GM19324 (cell line): ENCODE data around the gene SAMD11.

Source experiments
- ATAC-seq: cut with Tn5 transposase; IDR thresholded peaks from one replicate; pipeline ENCODE4 v1.9.1; 2021; ENCODE audit warnings: mild to moderate bottlenecking, moderate library complexity; ENCODE audit not compliant: unreplicated experiment, low FRiP score

The SAMD11 gene

DNA sequence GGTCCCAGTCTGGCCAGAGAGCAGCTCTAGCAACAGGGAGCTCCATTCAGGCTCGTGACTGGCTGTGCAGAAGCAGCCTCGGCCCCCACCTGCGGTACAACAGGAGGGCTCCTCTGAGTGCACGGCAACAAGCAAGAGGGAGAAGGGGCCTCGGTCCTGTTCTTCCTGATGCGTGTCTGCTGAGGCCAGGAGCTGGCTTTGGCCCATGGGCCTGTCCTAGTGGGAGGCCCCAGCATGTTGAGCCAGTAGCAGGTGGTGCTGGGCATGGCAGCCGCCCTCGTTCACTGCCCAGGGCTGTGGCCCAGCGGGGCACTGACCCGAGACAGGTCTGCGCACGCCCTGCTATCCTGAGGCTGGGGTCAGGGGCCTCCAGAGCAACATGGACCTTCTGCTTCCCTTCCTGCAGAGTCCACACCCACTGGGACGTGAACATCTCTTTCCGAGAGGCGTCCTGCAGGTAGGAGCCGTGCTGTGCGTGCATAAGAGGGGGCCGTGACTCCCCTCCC is 7.0 kb downstream of the SAMD11 start:
- no peak for ATAC-seq

DNA sequence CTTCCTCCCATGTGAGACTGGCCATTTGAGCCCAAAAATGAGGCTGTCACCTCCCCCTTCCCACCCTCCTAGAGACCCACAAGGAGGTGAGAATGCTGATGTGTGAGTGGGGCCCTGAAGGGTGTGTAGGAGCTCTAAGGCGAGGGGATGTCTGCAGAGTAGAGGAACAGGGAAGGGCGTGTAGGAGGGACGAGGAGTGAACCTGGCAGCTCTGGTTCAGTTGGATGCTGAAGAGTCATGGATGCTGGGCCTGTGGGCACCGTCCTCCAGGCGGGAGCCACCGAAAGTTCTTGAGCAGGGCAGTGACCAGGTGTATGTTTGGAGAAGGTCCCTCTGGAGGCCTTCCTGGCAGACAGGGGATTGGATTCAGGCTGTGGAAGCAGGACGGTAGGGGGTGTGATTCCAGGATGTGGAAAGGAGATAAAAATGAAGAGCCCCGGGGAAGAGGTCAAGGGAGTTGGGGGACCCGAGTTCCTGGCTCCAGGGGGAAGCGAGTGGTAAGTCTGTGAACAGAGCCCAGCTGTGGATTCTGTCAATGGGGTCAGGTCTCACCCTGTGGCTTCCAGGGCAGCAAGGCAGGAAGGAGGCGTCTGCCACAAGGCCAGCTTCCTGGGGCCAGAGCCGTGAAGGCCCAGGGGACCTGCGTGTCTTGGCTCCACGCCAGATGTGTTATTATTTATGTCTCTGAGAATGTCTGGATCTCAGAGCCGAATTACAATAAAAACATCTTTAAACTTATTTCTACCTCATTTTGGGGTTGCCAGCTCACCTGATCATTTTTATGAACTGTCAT is 7.9 kb downstream of the SAMD11 start:
- ATAC-seq, result no peak

GRCh38 chr1:932173-932510 is 8.4 kb downstream of the SAMD11 start:
- ATAC-seq, result no peak

GRCh38 chr1:932776-933602 is 9.3 kb downstream of the SAMD11 start:
- ATAC-seq, result no peak

- ATAC-seq, result no peak
Observed at GRCh38 chr1:933603-933940, 9.8 kb downstream of the SAMD11 start.

DNA sequence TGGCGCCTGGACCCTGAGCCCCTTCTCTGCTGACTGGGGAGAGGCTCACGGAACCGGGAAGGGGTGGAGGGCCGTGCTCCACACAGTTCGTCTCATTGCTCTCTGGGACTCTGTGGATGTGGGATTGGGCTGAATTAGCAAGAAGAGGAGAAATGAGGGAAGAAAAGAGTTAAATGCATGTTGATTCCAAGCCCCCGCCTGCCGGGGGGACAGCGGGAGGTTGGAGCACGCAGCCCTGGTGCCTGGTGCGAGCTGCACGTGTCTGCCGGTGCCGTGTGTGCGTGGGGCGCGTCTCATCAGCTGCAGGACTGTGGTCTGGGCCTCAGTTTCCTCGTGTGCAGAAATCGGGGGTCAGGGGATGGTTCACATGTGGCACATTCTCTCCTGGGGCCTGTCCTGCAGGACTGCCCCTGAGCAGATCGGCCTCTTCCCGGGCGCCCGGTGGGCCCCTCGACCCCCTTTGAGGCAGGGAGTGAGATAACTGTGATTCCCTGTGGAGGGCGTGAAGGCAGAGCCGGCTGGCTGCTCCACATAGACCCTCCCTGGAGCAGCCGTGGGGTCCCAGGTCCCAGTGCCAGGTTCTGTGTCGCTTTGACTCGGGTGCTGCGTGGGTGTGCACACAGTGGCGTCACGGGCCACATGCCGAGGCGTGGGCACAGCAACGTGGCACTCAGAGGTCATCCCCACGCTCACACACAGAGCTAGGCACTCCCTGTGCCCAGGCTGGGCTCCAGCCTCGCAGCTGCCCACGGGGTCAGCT is 11.4 kb downstream of the SAMD11 start:
- ATAC-seq, result no peak

DNA sequence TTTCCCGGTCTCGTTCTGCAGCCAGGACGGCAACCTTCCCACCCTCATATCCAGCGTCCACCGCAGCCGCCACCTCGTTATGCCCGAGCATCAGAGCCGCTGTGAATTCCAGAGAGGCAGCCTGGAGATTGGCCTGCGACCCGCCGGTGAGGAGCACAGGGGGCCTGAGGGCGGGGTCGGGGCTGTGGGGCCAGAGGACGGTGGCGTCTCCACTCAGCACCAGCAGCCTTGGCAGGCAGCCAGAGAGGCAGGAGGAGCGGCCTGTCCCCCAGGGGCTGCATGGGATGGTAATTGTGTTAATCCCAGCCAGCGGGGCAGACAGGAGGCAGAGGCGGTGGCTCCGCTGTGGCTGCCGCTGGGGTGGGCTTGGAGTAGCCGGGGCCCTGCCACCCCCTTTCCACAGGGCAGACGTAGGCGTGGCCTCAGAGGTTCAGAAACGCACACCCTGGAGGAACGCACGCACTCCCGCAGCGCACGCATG is 12.1 kb downstream of the SAMD11 start:
- no peak for ATAC-seq

GRCh38 chr1:936348-937264 is 12.9 kb downstream of the SAMD11 start:
- no peak for ATAC-seq

- ATAC-seq, result no peak
Observed at GRCh38 chr1:937521-937920, 13.8 kb downstream of the SAMD11 start.

DNA sequence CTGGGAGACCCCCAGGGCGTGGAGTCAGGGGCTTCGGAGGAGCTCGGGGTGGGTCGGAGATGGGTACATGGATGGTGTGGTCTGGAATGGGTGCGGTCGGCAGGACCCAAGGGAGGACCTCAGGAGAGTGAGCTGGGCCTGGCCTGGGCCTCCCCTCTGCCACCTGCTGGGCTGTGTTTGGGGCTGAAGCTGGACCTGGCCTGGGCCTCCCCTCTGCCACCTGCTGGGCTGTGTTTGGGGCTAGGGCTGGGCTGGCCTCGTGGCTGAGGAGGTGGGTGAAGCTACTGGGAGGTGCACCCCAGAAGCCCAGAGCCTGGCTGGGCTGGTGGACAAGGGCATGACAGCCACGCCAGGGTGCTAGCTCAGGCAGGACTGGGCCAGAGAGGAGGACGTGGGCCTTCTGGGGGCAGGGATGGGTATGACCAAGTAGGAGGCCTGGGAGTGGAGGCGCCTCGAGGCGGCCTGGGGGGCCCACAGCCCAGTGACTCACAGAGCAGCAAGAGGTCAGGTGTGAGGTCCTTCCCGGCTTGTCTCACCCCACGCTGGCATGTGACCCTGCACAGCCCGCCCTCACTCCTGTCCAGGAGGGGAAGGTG is 14.5 kb downstream of the SAMD11 start:
- ATAC-seq, result no peak

- ATAC-seq, result no peak
Observed at GRCh38 chr1:938711-939489, 15.2 kb downstream of the SAMD11 start.

DNA sequence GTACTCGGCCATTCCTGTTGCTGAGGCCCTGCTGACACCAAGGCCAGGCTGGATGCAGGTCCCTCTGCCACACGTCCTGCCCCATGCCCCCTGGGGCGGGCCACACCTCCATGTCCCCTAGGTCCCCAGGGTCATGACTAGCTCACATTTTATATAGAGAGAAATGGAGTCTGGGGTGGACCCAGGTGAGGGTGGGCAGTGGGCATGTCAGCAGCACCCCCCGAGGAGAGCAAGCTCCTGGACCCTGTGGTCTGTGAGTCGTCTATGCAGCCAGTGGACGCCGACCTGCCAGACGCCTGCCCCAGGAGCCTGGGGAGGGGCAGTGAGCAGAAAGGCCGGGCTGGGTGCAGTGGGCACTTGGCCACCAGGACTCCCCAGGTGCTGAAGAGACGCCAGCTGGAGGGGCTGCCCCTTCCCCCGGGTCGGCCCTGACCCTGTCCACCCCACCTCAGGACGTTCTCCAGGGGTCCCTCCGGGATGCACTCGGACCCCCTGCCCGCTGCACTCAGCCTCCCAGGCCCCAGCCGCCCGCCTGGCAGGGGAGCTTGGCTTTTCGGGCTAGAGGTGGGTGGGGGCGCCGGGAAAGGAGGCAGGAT is 15.9 kb downstream of the SAMD11 start:
- ATAC-seq, result no peak

GRCh38 chr1:940107-941014 is 16.6 kb downstream of the SAMD11 start:
- ATAC-seq, result no peak

GRCh38 chr1:941015-941587 is 17.4 kb downstream of the SAMD11 start:
- ATAC-seq, result no peak

GRCh38 chr1:941588-942383 is 18.1 kb downstream of the SAMD11 start:
- no peak for ATAC-seq

DNA sequence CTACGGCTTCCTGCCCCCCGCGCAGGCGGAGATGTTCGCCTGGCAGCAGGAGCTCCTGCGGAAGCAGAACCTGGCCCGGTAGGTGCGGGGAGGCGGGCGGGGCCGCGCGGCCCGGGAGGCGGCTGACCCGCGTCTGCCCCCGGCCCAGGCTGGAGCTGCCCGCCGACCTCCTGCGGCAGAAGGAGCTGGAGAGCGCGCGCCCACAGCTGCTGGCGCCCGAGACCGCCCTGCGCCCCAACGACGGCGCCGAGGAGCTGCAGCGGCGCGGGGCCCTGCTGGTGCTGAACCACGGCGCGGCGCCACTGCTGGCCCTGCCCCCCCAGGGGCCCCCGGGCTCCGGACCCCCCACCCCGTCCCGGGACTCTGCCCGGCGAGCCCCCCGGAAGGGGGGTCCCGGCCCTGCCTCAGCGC is 18.7 kb downstream of the SAMD11 start:
- no peak for ATAC-seq
